Natural killer cell (primary cell): Measurements from ENCODE around the gene NRAP. TPM values are rescaled to one million over a fixed set of nuclear protein-coding genes. Genes with fewer than 3 reads are reported as not detected.

ENCODE experiments used
- ATAC-seq, 3 donors: fragments of 150-1000 bp in 2 of 3; fragments of 200-7000 bp in 1 of 3; cut with Tn5 transposase; 1 replicate in 1 of 3; 2 replicates in 2 of 3; pipeline ENCODE4 v1.10.0; 2021; ENCODE audit warnings: mild to moderate bottlenecking in 2 of 3, moderate library complexity in 2 of 3
- DNase-seq, 2 donors: peaks; one replicate each; pipeline versions ENCODE4 v3.0.0 to v3.0.0-alpha.2; 2013 to 2021; ENCODE audit warnings: mixed read lengths in 1 of 2
- H3K27ac ChIP-seq: one replicate; pipeline ENCODE4 v1.5.1; 2013; ENCODE audit warnings: mild to moderate bottlenecking, low read length
- H3K27me3 ChIP-seq: one replicate; pipeline ENCODE4 v1.6.1; 2013; ENCODE audit warnings: low read length; ENCODE audit not compliant: control insufficient read depth, insufficient read depth
- H3K36me3 ChIP-seq: one replicate; pipeline ENCODE4 v1.6.1; 2013; ENCODE audit warnings: low read length; ENCODE audit not compliant: control insufficient read depth, insufficient read depth
- H3K4me1 ChIP-seq: one replicate; pipeline ENCODE4 v1.6.1; 2013; ENCODE audit warnings: low read length; ENCODE audit not compliant: control insufficient read depth, insufficient read depth
- H3K4me3 ChIP-seq: one replicate; pipeline ENCODE4 v1.5.1; 2013; ENCODE audit warnings: low read length
- H3K9me3 ChIP-seq: one replicate; pipeline ENCODE4 v1.6.1; 2013; ENCODE audit warnings: low read length; ENCODE audit not compliant: control insufficient read depth, insufficient read depth
- H3K27ac Mint-ChIP-seq, 2 donors: one replicate each; pipeline ENCODE4 v1.8.0; 2022; ENCODE audit warnings: mild to moderate bottlenecking in 2 of 2, mixed read lengths in 2 of 2, moderate library complexity in 1 of 2
- H3K27me3 Mint-ChIP-seq, 2 donors: one replicate each; pipeline ENCODE4 v1.8.0; 2022; ENCODE audit warnings: low read depth in 2 of 2, mixed read lengths in 2 of 2
- H3K36me3 Mint-ChIP-seq: one replicate; pipeline ENCODE4 v1.8.0; 2022; ENCODE audit warnings: mixed read lengths
- H3K4me1 Mint-ChIP-seq, 2 donors: one replicate each; pipeline ENCODE4 v1.8.0; 2022; ENCODE audit warnings: mixed read lengths in 2 of 2
- H3K4me3 Mint-ChIP-seq: one replicate; pipeline ENCODE4 v1.8.0; 2022; ENCODE audit warnings: mild to moderate bottlenecking, moderate library complexity, mixed read lengths
- H3K9me3 Mint-ChIP-seq, 2 donors: one replicate each; pipeline ENCODE4 v1.8.0; 2022; ENCODE audit warnings: mixed read lengths in 2 of 2
- CTCF ChIP-seq: fragments of 200-600 bp; IDR thresholded peaks from one replicate; pipeline ENCODE4 v1.8.0; 2022; ENCODE audit warnings: antibody characterized with exemption
- WGBS: methylation state at CpG from one replicate; pipeline ENCODE4 v1.1.7; 2013; ENCODE audit warnings: missing lambda C conversion rate; ENCODE audit not compliant: insufficient coverage; 5-methylcytosine and 5-hydroxymethylcytosine counted together
- intact Hi-C: fragments of 100-400 bp; cut with micrococcal nuclease; formaldehyde crosslinking; loops from one replicate; pipeline ENCODE4 v1.14.2; 2022
- total RNA-seq, 4 donors: library from RNA; stranded (reverse); fragments of 120-200 nt in 1 of 4; gene quantifications; one replicate each; pipeline versions ENCODE4 v1.2.3 to v1.2.4, GENCODE V29; 2013 to 2022

The NRAP gene
- total RNA-seq, 3 donors from 2014 or later (not counting 1 experiment from before 2014, with no cell fraction given) = not detected

GRCh38 chr10:113552701-113553100 lies 111.1 kb downstream of the NRAP start, which contains the start of gene HABP2:
HABP2 (plus strand) TSS chr10:113553053; CDS start chr10:113553122, 69 bp downstream.
- Mint-ChIP-seq H3K4me3 (no peak within 1 kb of the TSS), H3K27me3 (peaks cover 15 to 17% of the 10 kb centered on the region in 2 donors), H3K9me3 (no peaks in the 10 kb centered on the region), H3K27ac (no peak within 1 kb of the TSS), H3K36me3 (no peaks in the 10 kb centered on the region), H3K4me1 (no peaks in the 10 kb centered on the region)
- Histone ChIP-seq H3K27me3 (no peaks in the 10 kb centered on the region), H3K4me1 (no peaks in the 10 kb centered on the region), H3K4me3 (no peak within 1 kb of the TSS), H3K27ac (no peak within 1 kb of the TSS), H3K9me3 (no peaks in the 10 kb centered on the region), H3K36me3 (no peaks in the 10 kb centered on the region)
- intact Hi-C loops = no loop called here
- WGBS = 75% methylated on average over 3 of the region's 3 CpGs
- DNase-seq (no peak), ATAC-seq (no peak)
- no peak for TF ChIP-seq CTCF

- no peak overlapping the region for H3K27ac Mint-ChIP-seq
- no peak for TF ChIP-seq CTCF
- DNase-seq = no peak
- intact Hi-C loops = no loop called here
- H3K4me3 ChIP-seq = no peak overlapping the region
- no peak overlapping the region for H3K27ac ChIP-seq
- H3K36me3 Mint-ChIP-seq = no peaks in the 10 kb centered on the region
- no peaks in the 10 kb centered on the region for H3K9me3 ChIP-seq
- H3K4me1 Mint-ChIP-seq = no peaks in the 10 kb centered on the region
- H3K27me3 ChIP-seq = no peaks in the 10 kb centered on the region
- no peak overlapping the region for H3K4me3 Mint-ChIP-seq
- H3K27me3 Mint-ChIP-seq = peaks cover 10 to 17% of the 10 kb centered on the region in 2 donors
- WGBS = 88% methylated on average over 3 of the region's 3 CpGs
- H3K36me3 ChIP-seq = no peaks in the 10 kb centered on the region
- H3K9me3 Mint-ChIP-seq = no peaks in the 10 kb centered on the region
- no peak for ATAC-seq
- H3K4me1 ChIP-seq = no peaks in the 10 kb centered on the region
These were observed 111.8 kb downstream of the NRAP start for GRCh38 chr10:113552014-113552413.

GRCh38 chr10:113550365-113550764 lies 113.5 kb downstream of the NRAP start:
- H3K27me3 ChIP-seq = no peaks in the 10 kb centered on the region
- no peaks in the 10 kb centered on the region for H3K9me3 Mint-ChIP-seq
- DNase-seq = no peak
- H3K27me3 Mint-ChIP-seq = peaks cover 7 to 19% of the 10 kb centered on the region in 2 donors
- H3K4me1 ChIP-seq = no peaks in the 10 kb centered on the region
- 72% methylated on average over 6 of the region's 6 CpGs for WGBS
- no peak overlapping the region for H3K27ac Mint-ChIP-seq
- H3K36me3 ChIP-seq = no peaks in the 10 kb centered on the region
- no peak overlapping the region for H3K27ac ChIP-seq
- intact Hi-C loops = no loop called here
- H3K36me3 Mint-ChIP-seq = no peaks in the 10 kb centered on the region
- no peak overlapping the region for H3K4me3 Mint-ChIP-seq
- no peaks in the 10 kb centered on the region for H3K9me3 ChIP-seq
- no peak overlapping the region for H3K4me3 ChIP-seq
- no peaks in the 10 kb centered on the region for H3K4me1 Mint-ChIP-seq
- no peak for ATAC-seq
- TF ChIP-seq CTCF = no peak

- no peaks in the 10 kb centered on the region for H3K36me3 ChIP-seq
- intact Hi-C loops = no loop called here
- H3K27me3 ChIP-seq = no peaks in the 10 kb centered on the region
- WGBS = 89% methylated on average over 4 of the region's 6 CpGs
- H3K27ac ChIP-seq = no peak overlapping the region
- DNase-seq (no peak), ATAC-seq (no peak)
- H3K9me3 ChIP-seq = no peaks in the 10 kb centered on the region
- H3K4me3 ChIP-seq = no peak overlapping the region
- H3K36me3 Mint-ChIP-seq = no peaks in the 10 kb centered on the region
- no peaks in the 10 kb centered on the region for H3K4me1 Mint-ChIP-seq
- no peak overlapping the region for H3K27ac Mint-ChIP-seq
- TF ChIP-seq CTCF = no peak
- H3K9me3 Mint-ChIP-seq = no peaks in the 10 kb centered on the region
- H3K4me3 Mint-ChIP-seq = no peak overlapping the region
- H3K27me3 Mint-ChIP-seq = peaks cover 7 to 19% of the 10 kb centered on the region in 2 donors
- H3K4me1 ChIP-seq = no peaks in the 10 kb centered on the region
These were observed 114.0 kb downstream of the NRAP start for GRCh38 chr10:113549856-113550255.
